DMS53 treated with DMSO at 0.1 percent for 48 hours (cell line): ENCODE data around the gene GRIK4.
"Not testable (repeated sequence)": the region's sequence is repeated elsewhere in the genome, so short reads cannot be mapped to it uniquely, and the experiment has no call there.

Experiments
- DNase-seq: peaks from one replicate; lab custom pipeline; 2025; ENCODE audit not compliant: unreplicated experiment; lab: John Stamatoyannopoulos, UW

GRIK4 gene

GRCh38 chr11:120974466-120974865 lies 462.9 kb downstream of the GRIK4 start:
- DNase-seq: no peak

GRCh38 chr11:120974965-120975364 lies 463.4 kb downstream of the GRIK4 start:
- DNase-seq: no peak

- DNase-seq: no peak
These were observed 466.0 kb downstream of the GRIK4 start for GRCh38 chr11:120977266-120978137.

GRCh38 chr11:120978701-120979100 lies 467.2 kb downstream of the GRIK4 start:
- DNase-seq: no peak

GRCh38 chr11:120985718-120986569 lies 474.4 kb downstream of the GRIK4 start:
- peak; percentile 50 for DNase-seq

GRCh38 chr11:120988603-120989002 lies 477.1 kb downstream of the GRIK4 start:
- no peak for DNase-seq

- no peak for DNase-seq
These were observed 480.5 kb downstream of the GRIK4 start for GRCh38 chr11:120991830-120992686.

- no peak for DNase-seq
These were observed 482.7 kb downstream of the GRIK4 start for GRCh38 chr11:120994091-120994859.

- no peak for DNase-seq
These were observed 483.6 kb downstream of the GRIK4 start for GRCh38 chr11:120995184-120995583.

- DNase-seq: no peak
These were observed 485.4 kb downstream of the GRIK4 start for GRCh38 chr11:120996973-120997372.

GRCh38 chr11:120998581-120998980 lies 487.0 kb downstream of the GRIK4 start:
- no peak for DNase-seq

GRCh38 chr11:121004206-121004840 lies 492.8 kb downstream of the GRIK4 start:
- no peak for DNase-seq

- no peak for DNase-seq
These were observed 495.4 kb downstream of the GRIK4 start for GRCh38 chr11:121006922-121007321.

- DNase-seq: no peak
These were observed 497.0 kb downstream of the GRIK4 start for GRCh38 chr11:121008551-121008950.

GRCh38 chr11:121012091-121012490 lies 500.5 kb downstream of the GRIK4 start:
- DNase-seq: no peak

GRCh38 chr11:121018746-121019145 lies 507.2 kb downstream of the GRIK4 start:
- DNase-seq: no peak

GRCh38 chr11:121021718-121022117 lies 510.2 kb downstream of the GRIK4 start:
- DNase-seq: not testable (repeated sequence)

- peak; percentile 58 for DNase-seq
These were observed 512.6 kb downstream of the GRIK4 start, which contains the start of gene TBCEL for GRCh38 chr11:121023848-121024751. Gene TBCEL, plus strand, starts transcription at chr11:121024102. Its CDS starts 21,589 bp downstream, at chr11:121045691.

- DNase-seq: no peak
These were observed 513.4 kb downstream of the GRIK4 start for GRCh38 chr11:121024989-121025388.
